RCC 7860 (cell line): Measurements from ENCODE around the gene EPAS1.
"Not testable (repeated sequence)": the region's sequence is repeated elsewhere in the genome, so short reads cannot be mapped to it uniquely, and the experiment has no call there.

Experiments
- DNase-seq: peaks from one replicate; pipeline ENCODE4 v3.0.0-alpha.2; 2015; ENCODE audit warnings: low spot score
- FAIRE-seq: peaks from 2 replicates; lab custom pipeline; 2012; peaks lifted over from hg19 to GRCh38; lab: Jason Lieb, UNC

EPAS1 gene

GRCh38 chr2:46394649-46395510, 97.7 kb downstream of the EPAS1 start:
- DNase-seq (no peak), FAIRE-seq (no peak)

GRCh38 chr2:46395730-46396129, 98.5 kb downstream of the EPAS1 start:
- FAIRE-seq, DNase-seq: not testable (repeated sequence)

- DNase-seq (no peak), FAIRE-seq (no peak)
These were observed 102.8 kb downstream of the EPAS1 start for GRCh38 chr2:46400016-46400415.

- no peak for DNase-seq
- FAIRE-seq = no peak
These were observed 105.7 kb downstream of the EPAS1 start for GRCh38 chr2:46402874-46403273.

GRCh38 chr2:46404181-46404759, 107.1 kb downstream of the EPAS1 start:
- DNase-seq (no peak), FAIRE-seq (no peak)

- DNase-seq (no peak), FAIRE-seq (no peak)
These were observed 110.7 kb downstream of the EPAS1 start for GRCh38 chr2:46407852-46408455.

- DNase-seq = no peak
- no peak for FAIRE-seq
These were observed 112.5 kb downstream of the EPAS1 start for GRCh38 chr2:46409756-46410155.

- FAIRE-seq (no peak), DNase-seq (no peak)
These were observed 113.4 kb downstream of the EPAS1 start for GRCh38 chr2:46410273-46411244.

- FAIRE-seq (peak; percentile 65), DNase-seq (peak; percentile 70)
These were observed 114.0 kb downstream of the EPAS1 start for GRCh38 chr2:46411245-46411641.

- no peak for FAIRE-seq
- no peak for DNase-seq
These were observed 114.8 kb downstream of the EPAS1 start for GRCh38 chr2:46411985-46412384.

- no peak for DNase-seq
- FAIRE-seq = no peak
These were observed 115.9 kb downstream of the EPAS1 start for GRCh38 chr2:46413111-46413510.

- no peak for DNase-seq
- FAIRE-seq = no peak
These were observed 116.4 kb downstream of the EPAS1 start for GRCh38 chr2:46413631-46414030.

GRCh38 chr2:46414701-46415100, 117.5 kb downstream of the EPAS1 start:
- DNase-seq = no peak
- no peak for FAIRE-seq

- DNase-seq (no peak), FAIRE-seq (no peak)
These were observed 119.1 kb downstream of the EPAS1 start for GRCh38 chr2:46416280-46416679.

- FAIRE-seq = no peak
- no peak for DNase-seq
These were observed 119.7 kb downstream of the EPAS1 start for GRCh38 chr2:46416739-46417403.

- peak; percentile 54 for FAIRE-seq
These were observed 123.7 kb downstream of the EPAS1 start for GRCh38 chr2:46420945-46421344.

GRCh38 chr2:46421361-46421760, 124.2 kb downstream of the EPAS1 start:
- FAIRE-seq (no peak), DNase-seq (no peak)

More at GRCh38 chr2:46420945-46421344, 123.7 kb downstream of the EPAS1 start:
- no peak for DNase-seq

GRCh38 chr2:46422717-46423394, 125.6 kb downstream of the EPAS1 start:
- FAIRE-seq (no peak), DNase-seq (no peak)

GRCh38 chr2:46424937-46425336, 127.7 kb downstream of the EPAS1 start:
- DNase-seq = no peak
- no peak for FAIRE-seq
